NCI-H2171 treated with DMSO at 0.1 percent for 48 hours (cell line): Measurements from ENCODE around the gene LMTK2.

Experiments used
- DNase-seq: peaks from one replicate; lab custom pipeline; 2025; lab: John Stamatoyannopoulos, UW

Gene LMTK2

GRCh38 chr7:98175260-98175940, 68.7 kb downstream of the LMTK2 start:
- DNase-seq = no peak

- no peak for DNase-seq
Observed at GRCh38 chr7:98177553-98177952, 70.9 kb downstream of the LMTK2 start.

- no peak for DNase-seq
Observed at GRCh38 chr7:98178321-98178720, 71.7 kb downstream of the LMTK2 start.

GRCh38 chr7:98178762-98179490, 72.3 kb downstream of the LMTK2 start:
- no peak for DNase-seq

- DNase-seq = no peak
Observed at GRCh38 chr7:98180751-98181150, 74.1 kb downstream of the LMTK2 start.

- DNase-seq = no peak
Observed at GRCh38 chr7:98185101-98185500, 78.4 kb downstream of the LMTK2 start.

- DNase-seq = no peak
Observed at GRCh38 chr7:98186452-98187137, 79.9 kb downstream of the LMTK2 start.

GRCh38 chr7:98187138-98187502, 80.5 kb downstream of the LMTK2 start:
- no peak for DNase-seq

- DNase-seq = no peak
Observed at GRCh38 chr7:98189559-98189958, 82.9 kb downstream of the LMTK2 start.

- DNase-seq = no peak
Observed at GRCh38 chr7:98191668-98192431, 85.2 kb downstream of the LMTK2 start.

- no peak for DNase-seq
Observed at GRCh38 chr7:98192781-98193457, 86.3 kb downstream of the LMTK2 start.

GRCh38 chr7:98193474-98194180, 87.0 kb downstream of the LMTK2 start:
- no peak for DNase-seq

- DNase-seq = no peak
Observed at GRCh38 chr7:98194186-98194585, 87.5 kb downstream of the LMTK2 start.

GRCh38 chr7:98194672-98195457, 88.2 kb downstream of the LMTK2 start:
- no peak for DNase-seq

GRCh38 chr7:98196706-98197605, 90.3 kb downstream of the LMTK2 start:
- DNase-seq = no peak

- no peak for DNase-seq
Observed at GRCh38 chr7:98199131-98199530, 92.5 kb downstream of the LMTK2 start.

GRCh38 chr7:98200364-98200763, 93.7 kb downstream of the LMTK2 start:
- no peak for DNase-seq

- no peak for DNase-seq
Observed at GRCh38 chr7:98202367-98203195, 95.9 kb downstream of the LMTK2 start.
